ENCODE results near the gene CCHCR1. TPM values are rescaled to one million over a fixed set of nuclear protein-coding genes. Genes with fewer than 3 reads are reported as not detected.

Gene CCHCR1
- total and polyA plus RNA-seq, 2 of the 8 experiments (the other 6 are each of a cell fraction or from before 2014, with no cell fraction given), result 20.9 to 38.0 TPM

DNA sequence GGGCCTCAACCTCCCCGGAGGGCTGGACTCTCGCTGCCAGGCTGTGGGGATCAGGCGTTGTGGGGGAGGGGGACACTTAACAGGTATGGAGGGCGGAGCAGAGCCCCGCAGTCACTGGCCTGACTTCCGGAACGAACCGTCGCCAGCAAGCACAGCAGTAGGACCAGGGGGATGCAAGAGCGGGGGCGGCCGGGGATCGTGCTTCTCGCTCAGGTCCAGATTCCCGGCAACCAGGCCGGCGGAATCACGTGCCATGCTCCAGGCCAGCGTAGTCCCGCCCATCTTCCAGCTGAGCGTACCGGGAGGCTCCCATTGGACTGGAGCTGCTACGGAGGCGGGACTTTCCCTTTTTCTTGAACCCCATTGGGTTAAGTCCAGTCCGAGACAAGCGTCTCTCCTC lies 22.9 kb upstream of the CCHCR1 start (continued):
- TF ChIP-seq, protein P1, sequence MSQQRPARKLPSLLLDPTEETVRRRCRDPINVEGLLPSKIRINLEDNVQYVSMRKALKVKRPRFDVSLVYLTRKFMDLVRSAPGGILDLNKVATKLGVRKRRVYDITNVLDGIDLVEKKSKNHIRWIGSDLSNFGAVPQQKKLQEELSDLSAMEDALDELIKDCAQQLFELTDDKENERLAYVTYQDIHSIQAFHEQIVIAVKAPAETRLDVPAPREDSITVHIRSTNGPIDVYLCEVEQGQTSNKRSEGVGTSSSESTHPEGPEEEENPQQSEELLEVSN (IDR thresholded peaks at IDR 0.05), result peak; percentile 88
- no peak for TF ChIP-seq YY1 (IDR thresholded peaks at IDR 0.05; ENCODE audit: low read depth, low read length)
- no peak for TF ChIP-seq CTBP2 (IDR thresholded peaks at IDR 0.05; ENCODE audit: borderline replicate concordance, insufficient read depth, insufficient read length, low read length)
- peak; percentile 22; the same call in 1 of the 2 replicates for TF ChIP-seq SP2 (IDR thresholded peaks at IDR 0.05; ENCODE audit: low read length)
- TF ChIP-seq RBBP5 (IDR thresholded peaks at IDR 0.05; ENCODE audit: borderline replicate concordance, low read depth, low read length), result no peak
- TF ChIP-seq SIX5 (IDR thresholded peaks at IDR 0.05; ENCODE audit: low read depth, low read length), result no peak
- TF ChIP-seq, protein P2, sequence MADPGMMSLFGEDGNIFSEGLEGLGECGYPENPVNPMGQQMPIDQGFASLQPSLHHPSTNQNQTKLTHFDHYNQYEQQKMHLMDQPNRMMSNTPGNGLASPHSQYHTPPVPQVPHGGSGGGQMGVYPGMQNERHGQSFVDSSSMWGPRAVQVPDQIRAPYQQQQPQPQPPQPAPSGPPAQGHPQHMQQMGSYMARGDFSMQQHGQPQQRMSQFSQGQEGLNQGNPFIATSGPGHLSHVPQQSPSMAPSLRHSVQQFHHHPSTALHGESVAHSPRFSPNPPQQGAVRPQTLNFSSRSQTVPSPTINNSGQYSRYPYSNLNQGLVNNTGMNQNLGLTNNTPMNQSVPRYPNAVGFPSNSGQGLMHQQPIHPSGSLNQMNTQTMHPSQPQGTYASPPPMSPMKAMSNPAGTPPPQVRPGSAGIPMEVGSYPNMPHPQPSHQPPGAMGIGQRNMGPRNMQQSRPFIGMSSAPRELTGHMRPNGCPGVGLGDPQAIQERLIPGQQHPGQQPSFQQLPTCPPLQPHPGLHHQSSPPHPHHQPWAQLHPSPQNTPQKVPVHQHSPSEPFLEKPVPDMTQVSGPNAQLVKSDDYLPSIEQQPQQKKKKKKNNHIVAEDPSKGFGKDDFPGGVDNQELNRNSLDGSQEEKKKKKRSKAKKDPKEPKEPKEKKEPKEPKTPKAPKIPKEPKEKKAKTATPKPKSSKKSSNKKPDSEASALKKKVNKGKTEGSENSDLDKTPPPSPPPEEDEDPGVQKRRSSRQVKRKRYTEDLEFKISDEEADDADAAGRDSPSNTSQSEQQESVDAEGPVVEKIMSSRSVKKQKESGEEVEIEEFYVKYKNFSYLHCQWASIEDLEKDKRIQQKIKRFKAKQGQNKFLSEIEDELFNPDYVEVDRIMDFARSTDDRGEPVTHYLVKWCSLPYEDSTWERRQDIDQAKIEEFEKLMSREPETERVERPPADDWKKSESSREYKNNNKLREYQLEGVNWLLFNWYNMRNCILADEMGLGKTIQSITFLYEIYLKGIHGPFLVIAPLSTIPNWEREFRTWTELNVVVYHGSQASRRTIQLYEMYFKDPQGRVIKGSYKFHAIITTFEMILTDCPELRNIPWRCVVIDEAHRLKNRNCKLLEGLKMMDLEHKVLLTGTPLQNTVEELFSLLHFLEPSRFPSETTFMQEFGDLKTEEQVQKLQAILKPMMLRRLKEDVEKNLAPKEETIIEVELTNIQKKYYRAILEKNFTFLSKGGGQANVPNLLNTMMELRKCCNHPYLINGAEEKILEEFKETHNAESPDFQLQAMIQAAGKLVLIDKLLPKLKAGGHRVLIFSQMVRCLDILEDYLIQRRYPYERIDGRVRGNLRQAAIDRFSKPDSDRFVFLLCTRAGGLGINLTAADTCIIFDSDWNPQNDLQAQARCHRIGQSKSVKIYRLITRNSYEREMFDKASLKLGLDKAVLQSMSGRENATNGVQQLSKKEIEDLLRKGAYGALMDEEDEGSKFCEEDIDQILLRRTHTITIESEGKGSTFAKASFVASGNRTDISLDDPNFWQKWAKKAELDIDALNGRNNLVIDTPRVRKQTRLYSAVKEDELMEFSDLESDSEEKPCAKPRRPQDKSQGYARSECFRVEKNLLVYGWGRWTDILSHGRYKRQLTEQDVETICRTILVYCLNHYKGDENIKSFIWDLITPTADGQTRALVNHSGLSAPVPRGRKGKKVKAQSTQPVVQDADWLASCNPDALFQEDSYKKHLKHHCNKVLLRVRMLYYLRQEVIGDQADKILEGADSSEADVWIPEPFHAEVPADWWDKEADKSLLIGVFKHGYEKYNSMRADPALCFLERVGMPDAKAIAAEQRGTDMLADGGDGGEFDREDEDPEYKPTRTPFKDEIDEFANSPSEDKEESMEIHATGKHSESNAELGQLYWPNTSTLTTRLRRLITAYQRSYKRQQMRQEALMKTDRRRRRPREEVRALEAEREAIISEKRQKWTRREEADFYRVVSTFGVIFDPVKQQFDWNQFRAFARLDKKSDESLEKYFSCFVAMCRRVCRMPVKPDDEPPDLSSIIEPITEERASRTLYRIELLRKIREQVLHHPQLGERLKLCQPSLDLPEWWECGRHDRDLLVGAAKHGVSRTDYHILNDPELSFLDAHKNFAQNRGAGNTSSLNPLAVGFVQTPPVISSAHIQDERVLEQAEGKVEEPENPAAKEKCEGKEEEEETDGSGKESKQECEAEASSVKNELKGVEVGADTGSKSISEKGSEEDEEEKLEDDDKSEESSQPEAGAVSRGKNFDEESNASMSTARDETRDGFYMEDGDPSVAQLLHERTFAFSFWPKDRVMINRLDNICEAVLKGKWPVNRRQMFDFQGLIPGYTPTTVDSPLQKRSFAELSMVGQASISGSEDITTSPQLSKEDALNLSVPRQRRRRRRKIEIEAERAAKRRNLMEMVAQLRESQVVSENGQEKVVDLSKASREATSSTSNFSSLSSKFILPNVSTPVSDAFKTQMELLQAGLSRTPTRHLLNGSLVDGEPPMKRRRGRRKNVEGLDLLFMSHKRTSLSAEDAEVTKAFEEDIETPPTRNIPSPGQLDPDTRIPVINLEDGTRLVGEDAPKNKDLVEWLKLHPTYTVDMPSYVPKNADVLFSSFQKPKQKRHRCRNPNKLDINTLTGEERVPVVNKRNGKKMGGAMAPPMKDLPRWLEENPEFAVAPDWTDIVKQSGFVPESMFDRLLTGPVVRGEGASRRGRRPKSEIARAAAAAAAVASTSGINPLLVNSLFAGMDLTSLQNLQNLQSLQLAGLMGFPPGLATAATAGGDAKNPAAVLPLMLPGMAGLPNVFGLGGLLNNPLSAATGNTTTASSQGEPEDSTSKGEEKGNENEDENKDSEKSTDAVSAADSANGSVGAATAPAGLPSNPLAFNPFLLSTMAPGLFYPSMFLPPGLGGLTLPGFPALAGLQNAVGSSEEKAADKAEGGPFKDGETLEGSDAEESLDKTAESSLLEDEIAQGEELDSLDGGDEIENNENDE (IDR thresholded peaks at IDR 0.05; ENCODE audit: insufficient replicate concordance, low read length), result no peak
- TF ChIP-seq POLR2AphosphoS5 (IDR thresholded peaks at IDR 0.05; ENCODE audit: low read depth, low read length), result no peak
- no peak for TF ChIP-seq SIRT6 (IDR thresholded peaks at IDR 0.05; ENCODE audit: low read length)
- TF ChIP-seq CBX5 (IDR thresholded peaks at IDR 0.05; ENCODE audit: low read depth, low read length), result no peak
- peak; percentile 86 for TF ChIP-seq SP1 (IDR thresholded peaks at IDR 0.05; ENCODE audit: low read depth, low read length)
- no peak for TF ChIP-seq ASH2L (IDR thresholded peaks at IDR 0.05; ENCODE audit: low read length)
- TF ChIP-seq SP4 (IDR thresholded peaks at IDR 0.05; ENCODE audit: low read length), result no peak
